NCI-H2196 treated with DMSO at 0.1 percent for 48 hours (cell line): Measurements from ENCODE around the gene DNAJC6.
"Not testable (repeated sequence)": the region's sequence is repeated elsewhere in the genome, so short reads cannot be mapped to it uniquely, and the experiment has no call there.

Experiments
- DNase-seq: peaks from one replicate; lab custom pipeline; 2025; ENCODE audit not compliant: unreplicated experiment; lab: John Stamatoyannopoulos, UW

DNAJC6 gene

DNA sequence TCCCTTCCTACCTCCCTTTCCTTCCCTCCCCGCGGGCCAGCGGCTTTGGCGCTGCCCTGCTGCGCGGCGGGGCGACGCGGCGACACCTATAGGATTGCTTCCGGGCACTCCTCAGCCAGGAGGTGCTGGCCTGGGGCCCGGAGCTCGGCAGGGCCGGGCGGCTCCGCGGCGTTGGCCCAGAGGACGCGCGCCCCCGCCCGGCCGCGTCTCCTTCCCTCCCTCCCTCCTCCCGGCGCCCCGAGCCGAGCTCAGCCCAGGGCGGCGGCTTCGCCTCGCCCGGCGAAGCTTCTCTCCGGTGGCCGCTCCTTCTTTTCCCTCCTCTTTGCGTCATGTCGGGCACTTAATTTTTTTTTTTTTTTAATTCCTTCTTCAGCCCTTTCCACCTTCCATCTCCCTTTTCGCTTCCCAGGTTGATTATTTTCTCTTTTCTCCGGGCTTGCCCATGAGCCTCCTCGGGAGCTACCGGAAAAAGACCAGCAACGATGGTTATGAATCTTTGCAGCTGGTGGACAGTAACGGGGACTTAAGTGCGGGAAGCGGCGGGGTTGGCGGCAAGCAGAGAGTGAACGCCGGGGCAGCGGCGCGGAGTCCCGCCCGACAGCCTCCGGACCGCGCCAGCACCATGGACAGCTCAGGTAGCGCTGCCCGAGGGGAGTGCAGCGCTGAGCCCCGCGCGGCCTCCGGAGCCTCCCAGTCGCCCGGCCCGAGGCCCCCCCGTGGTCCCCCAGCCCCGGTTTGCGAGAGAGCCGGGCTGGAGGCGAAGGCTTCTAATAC is at the start of gene DNAJC6:
TSS of gene DNAJC6 (plus strand) at position 240 of the 774 bp plus-strand sequence. CDS start at position 443, 203 bp downstream.
- DNase-seq = peak; percentile 71

DNA sequence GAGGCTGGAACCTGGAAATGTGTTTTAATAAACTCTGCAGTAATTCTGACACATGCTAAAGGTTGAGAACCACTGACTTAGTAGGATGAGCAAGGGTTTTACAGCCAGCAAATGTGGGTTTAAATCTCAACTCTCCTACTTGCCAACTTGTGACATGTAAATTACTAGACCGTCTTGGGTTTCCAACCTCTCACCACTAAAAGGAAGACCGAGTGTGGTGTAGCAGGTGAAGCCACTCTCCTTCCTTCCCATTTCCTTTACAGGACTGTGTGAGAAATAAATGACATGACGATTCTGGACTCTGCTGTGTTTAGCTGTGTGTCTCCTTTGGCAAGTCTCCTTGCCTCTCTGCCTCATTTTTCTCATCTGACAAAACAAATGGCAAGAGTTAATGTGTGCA is 49.5 kb upstream of the DNAJC6 start:
- DNase-seq = no peak

DNA sequence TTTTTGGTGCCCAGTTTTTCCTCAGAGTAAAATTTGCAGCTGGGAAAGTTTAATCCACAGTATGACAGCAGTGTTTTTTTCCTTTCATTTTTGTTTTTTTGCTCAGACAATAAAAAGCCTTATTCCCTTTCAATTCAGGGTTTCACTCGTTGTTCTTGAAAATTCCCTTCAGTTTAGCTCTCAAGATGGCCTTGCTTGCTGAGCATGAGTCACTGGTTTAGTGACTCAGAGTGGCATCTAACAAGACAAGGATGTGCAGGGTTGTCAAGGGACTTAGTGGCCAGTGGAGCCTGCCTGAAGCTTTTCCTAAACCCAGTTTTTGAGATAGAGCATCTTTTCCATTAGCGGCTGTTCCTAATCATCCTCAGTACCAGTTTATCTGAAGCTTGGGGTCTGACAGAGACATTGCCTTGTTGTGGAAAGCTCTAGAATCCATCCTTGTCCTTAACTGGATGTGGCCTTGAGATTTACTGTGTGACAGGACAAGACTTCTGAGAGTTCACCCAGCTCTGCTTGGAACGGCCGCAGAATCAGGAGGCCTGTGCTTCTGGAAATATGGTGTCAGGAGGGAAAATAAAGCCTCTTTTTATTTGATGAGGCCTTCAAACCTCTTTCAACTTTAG is 48.4 kb upstream of the DNAJC6 start:
- no peak for DNase-seq

DNA sequence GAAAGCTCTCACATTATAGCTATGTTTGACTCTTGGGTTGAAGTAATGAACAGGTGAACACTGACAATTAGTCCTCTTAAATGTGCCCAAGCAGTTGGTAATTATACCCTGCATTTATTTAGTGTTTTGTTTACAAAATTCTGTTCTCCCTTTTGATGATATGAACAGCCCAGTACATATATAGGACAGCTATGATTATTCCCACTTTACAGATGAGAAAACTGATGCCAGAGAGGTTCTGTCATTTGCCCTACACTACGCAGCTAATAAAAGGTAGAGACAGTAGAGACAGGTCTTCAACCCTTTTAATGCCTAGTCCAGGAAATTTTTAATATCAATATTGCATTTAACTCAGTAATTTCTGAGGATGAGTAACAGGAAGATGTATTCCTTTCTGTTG is 46.1 kb upstream of the DNAJC6 start:
- DNase-seq = no peak

DNA sequence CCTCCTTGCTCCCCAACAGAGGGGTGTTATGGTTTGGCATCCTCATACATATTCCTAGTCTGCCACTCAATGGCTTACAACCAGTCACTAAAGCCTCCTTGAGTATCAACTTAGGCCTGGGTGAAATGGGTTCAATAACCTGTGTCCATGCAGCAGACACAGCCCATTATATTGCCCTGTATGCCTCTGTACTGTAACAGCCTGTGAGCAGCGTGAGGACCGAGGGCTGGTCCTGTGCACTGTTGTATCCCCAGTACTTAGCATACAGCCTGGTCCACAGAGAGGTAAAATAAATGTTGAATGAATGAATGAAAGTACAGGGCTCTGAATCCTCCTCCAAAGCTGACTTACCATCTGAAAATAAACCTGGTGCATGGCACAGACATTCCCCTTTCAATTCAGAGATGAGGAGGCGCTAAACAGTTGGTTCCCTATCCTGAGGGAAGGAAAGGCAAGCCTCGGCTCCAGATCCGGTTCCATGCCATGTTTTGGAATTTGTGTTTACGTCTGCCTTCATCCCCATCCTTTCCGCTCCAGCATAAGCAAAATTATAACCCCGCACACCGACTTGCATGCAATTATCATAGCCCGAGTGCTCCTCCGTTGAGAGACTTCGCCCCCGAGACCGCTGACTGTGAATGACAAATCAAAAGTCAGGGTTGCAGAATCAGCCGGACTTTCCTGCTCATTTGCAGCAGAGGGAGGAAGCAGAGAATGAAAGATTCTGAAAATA is 45.0 kb upstream of the DNAJC6 start:
- no peak for DNase-seq

DNA sequence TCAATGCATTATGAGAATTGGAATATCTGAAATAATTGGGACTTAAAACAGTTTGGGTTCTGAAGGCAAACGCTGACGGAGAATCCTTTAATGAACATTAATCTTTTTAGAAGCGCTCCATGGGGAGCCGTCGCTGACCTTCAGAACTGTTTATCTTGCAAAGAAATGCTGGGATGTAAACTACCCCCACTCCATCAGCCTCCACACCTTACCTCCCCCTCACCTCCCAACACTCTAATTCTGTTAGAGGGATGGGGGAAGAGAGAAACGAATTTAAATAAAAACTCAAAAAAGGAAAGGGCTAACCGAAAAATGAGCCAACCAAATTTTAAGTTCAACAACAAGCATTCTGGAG is 44.1 kb upstream of the DNAJC6 start:
- no peak for DNase-seq

DNA sequence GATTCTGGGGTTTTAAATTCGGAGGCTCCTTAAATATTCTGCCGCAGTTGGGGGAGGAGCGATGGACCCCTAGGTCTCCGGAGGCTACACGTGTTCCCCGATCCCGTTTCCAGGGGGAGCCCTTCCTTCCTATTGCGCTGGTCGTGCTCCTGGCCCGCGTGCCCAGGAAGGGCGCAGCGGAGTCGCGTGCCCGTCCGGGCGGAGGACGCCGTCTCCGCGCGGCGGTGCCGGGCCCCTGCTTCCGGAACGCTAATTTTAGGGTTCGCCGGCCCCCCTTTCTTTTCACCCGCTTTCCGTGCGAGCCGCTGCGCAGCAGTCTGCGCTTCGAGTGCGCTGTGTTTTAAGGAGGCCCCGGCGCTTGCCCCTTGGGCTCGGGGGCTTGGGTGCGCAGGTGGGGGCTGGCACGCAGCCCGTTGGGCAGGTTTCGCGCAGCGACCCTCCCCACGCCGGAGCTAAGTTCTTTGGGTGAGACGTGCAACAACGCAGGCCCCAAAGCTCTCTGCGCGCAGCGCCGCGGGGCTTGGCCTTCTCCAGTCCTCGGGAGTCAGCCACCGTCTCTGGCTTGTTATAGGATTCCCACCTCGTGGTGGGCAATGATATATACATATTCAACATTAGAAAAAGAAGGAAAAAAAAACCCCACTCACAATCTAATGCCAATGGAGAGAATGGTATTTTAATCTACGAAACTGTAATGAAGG is 43.5 kb upstream of the DNAJC6 start:
- no peak for DNase-seq

DNA sequence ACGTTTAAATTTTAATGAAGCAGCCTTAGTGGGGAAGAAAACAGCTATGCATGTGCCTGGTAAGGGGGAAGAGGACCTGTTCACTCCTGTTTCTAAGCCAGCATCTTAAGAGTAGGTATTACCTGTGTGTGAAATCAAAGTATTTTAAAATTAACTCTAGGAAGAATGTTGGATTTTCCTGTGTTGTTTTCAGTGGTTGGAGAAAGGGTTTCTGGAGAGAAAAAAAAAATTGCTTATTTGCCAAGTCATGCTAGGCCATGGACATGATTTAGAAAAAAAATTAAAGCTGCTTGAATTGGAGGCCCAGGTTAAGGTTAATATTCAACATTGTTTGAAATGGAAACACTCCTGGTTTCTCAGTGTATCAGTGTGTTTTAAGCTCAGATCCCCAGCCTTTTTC is 42.9 kb upstream of the DNAJC6 start:
- DNase-seq = no peak

DNA sequence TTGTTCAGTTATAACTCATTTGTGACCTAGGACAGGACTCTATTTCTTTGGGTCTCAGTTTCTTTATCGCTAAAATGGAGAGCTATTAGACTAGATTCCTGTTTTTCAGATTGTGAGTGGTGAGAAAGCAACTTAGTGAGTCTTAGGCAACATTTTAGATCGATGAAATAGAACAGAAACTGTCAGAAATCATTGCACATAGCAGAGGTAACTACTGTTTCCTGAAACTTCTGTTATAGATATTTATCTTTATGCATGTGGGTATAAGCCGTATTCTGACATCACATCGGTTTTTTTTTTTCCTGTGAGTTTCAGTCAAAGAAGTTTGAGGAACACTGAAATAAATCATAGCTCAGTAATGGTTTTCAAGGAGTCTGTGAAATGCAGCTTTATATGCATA is 42.1 kb upstream of the DNAJC6 start:
- DNase-seq = no peak

DNA sequence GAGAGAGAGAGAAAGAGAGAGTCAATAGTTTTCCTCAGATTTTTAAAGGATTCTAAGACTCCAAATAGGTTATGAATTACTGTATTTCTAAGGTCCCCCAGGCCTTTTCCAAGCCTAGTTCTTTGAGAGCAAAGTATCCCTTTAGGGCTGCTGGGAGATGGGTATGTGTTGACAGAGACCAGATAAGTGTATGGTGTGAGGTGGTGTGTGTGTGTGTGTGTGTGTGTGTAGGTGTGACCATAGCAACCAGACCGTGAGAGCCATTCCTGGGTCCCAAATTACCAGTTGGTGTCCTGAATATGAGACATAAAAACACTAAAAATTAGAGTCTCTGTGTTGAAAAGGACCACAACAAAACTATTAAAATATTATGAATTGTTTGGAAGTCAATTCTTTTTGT is 41.7 kb upstream of the DNAJC6 start:
- no peak for DNase-seq

DNA sequence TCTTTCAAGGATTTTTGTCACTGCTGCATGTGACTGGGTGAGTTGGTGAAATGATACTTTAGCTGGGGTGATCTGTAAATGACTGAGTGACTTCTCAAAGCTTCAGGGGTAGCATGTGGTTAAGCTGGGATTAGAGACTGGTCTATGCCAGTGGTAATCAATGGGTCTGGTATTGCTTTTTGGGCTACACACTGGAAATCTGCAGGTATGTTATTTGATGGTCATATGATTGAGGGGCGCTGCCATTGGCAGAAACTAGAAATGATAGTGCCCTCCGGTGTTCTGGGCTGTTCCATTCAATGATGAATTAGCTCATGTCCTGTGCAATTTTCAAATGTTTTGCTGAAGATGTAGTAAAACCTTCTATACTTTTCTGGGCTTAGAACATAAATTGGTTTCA is 39.7 kb upstream of the DNAJC6 start:
- no peak for DNase-seq

DNA sequence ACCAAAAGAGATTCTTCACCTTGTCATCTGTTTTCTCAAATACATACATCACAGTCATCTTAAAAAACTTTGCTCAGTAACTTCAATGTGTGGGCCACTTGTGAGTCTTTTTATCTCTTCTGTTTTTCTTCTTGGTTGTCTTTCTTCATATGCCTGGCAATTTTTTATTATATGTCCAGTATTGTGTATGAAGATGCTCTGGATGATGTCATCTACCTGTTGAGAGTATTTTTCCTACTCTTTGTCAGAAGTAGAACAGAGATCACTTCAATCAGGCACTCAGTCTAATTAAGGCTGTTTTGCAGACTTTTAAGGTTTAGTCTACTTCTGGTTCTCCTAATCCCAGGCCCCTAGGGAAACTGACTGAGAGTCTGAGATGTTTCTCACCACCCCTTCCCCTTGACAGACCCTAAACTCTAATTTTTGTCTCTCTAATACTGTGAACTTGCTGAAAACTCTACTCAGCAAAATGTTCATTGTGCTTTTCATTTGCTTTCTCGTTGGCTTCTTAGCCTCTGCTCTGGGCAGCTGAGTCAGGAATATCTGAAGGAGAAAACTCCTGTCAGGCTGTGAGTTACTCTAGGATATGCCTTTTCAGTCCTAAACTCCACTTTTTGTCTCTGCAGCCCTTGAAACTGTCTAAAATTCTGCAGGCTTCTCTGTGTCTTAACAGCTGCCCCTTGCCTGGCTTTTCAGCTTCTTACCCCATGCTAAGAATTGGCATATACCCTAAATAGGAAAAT is 33.0 kb upstream of the DNAJC6 start:
- no peak for DNase-seq

DNA sequence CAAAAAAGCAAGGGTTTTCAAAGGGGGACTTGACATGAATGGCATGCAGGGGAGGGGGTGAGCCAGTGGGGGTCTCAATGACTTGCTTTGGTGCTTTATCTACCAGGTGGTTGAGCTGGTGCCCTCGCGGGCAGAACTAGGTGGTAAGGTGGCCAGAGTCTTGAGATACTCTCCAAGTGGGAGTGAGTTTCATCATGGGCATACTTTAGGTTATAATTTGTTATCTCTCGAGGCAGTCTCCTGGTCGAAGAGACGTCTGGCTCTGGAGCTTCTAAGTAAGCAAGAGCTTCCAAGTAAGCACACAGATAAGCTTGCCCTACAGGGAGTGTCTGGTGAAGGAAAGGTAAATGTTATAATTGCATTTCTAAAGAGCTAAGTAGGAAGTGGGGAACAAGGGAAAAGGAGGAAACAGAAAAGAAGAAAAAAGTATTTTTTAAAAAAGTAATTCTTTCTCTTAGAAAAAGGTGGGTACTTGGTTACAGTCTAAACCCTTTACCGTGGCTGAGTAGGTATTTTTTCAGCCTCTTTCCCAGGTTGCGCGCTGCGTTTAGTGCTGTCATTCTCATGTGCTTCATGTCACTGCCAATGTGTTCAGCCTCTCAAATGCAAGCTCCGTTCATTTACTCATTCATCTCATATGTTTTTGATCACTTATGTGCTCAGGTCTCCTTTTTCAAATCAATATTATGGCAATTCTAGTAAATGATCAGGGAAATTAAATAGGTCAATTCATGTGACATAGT is 31.6 kb upstream of the DNAJC6 start:
- no peak for DNase-seq

DNA sequence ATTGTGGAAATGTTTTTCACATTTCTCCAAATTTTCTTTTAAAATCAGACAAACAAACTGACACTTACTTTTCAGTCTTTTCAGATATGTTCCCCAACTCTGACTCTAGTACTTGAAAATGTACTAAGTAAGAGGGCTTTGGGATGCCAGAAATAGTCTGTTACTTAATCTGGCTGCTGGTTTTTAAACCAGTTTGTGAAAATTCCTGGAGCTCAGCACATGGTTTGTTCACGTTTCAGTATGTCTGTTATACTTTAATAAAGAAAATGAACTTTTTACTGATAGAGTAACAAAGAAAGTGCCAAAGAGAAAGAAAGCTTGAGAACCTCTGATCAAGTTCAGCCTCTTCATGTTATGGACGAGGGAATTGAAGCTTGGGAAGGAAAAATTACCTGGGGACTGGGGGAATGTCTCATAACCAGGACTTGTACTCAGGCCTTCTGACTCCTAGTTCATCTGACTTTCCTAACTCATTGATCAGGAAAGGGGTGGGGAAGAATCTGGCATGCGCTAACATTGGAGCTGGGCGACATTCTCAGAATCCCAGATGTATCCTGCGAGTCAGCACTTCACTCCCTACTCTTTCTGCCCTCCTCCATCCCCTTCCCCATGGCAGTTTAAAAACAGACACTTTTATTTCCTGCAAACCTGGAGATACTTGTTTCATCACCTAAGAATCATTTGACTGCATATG is 30.8 kb upstream of the DNAJC6 start:
- DNase-seq = no peak

DNA sequence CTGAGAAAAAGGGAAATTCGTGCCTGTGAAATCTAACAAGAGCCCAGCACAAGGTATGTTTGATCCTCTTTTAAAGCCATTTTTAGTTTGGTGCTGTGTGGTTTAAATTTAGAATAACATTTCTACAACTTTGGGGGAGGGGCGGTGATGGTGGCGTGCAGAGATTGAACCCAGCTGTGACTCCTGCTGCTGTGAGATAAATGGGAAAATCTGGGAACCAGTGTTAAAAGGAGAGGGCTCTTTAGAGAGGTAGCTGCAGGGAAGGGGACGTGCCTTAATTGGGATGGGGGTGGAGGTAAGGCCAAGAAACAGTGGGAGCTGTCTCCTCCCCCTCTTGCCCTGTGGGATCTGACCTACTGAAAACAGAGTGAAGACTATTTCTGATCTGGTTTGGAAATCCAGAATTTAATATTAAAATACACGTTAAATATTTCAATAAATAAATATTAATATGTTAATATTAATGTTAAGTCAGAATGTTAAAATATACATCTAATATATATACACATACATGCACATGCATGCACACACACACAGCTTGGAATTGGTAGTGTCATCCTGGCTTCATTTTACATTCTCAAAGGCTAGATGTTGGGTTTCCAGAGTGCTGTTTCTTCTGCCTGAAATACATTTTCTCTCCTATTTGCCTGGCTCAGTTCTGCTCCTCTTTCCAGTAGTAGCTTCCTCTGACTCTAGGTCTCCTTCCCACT is 30.1 kb upstream of the DNAJC6 start:
- no peak for DNase-seq

DNA sequence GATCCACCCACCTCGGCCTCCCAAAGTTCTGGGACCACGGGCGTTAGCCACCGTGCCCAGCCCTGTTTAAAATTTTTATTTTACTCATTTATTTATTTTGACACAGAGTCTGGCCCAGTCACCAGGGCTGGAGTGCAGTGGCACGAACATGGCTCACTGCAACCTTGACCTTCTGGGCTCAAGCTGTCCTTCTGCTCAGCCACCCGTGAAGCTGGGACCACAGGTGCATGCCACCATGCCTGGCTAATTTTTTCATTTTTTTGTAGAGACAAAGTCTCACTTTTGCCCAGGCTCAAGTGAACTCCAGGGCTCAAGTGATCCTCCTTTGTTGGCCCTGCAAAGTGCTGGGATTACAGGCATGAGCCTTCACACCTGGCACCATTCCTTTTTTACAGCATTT is 27.5 kb upstream of the DNAJC6 start:
- DNase-seq = no peak

DNA sequence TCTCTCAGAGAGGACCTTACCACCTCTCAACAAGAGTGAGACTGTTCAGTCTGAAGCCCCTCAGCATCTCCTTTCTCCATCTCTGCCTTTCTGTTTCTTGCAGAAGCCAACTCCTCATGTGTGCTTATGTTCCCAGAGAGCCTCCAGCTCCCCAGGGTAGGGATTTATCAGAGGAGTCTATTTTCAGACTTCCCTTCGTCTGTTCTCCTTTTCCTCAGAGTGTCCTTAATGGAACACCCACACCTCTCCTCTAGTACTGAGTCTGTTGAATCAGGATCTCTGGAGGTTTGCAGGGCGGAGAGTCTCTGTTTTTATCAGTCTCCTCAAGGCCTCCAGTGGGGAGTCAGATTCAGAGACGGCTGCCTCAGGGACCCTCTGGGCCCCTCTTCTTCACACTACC is 25.1 kb upstream of the DNAJC6 start:
- DNase-seq = no peak

DNA sequence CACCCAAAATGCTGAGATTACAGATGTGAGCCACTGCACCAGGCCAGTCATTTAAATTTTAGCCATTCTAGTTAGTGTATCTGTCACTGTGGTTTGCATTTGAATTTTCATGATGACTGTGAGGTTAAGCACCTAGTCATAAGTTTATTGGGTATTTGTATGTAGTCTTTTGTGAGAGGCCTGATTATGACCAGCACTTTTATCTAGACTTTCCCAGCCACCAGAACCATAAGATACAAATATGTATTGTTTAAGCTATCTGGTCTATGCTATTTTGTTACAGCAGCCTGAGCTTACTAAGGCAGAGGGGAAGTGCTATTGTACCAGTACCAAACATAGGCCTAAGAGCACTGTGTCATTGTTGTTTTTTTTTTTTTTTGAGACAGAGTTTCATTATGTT is 19.9 kb upstream of the DNAJC6 start:
- no peak for DNase-seq

DNA sequence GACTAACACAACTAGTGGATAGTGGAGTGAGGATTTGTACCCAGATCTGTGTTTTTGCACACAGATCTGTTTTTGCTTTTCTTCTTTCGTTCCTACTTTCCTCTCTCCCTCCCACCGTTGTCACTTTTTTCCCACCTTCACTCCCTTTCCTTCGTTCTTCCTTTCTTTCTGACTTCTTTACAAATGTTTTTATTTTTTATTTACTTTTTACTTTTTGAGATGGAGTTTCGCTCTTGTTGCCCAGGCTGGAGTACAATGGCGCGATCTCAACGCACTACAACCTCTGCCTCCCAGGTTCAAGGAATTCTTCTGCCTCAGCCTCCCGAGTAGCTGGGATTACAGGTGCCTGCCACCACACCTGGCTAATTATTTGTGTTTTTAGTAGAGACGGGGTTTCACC is 17.5 kb upstream of the DNAJC6 start:
- not testable (repeated sequence) for DNase-seq
